BE2C (cell line): ENCODE results near the gene COL18A1.
A peak's percentile ranks its signal among the peaks of the same experiment; 100 is the strongest.

Source experiments
- DNase-seq: peaks from one replicate; pipeline ENCODE4 v3.0.0-alpha.2; 2020
- H3K27me3 ChIP-seq: fragments of 250-450 bp; sonication (Bioruptor Pico); 2 replicates; pipeline ENCODE4 v1.5.1; 2020; ENCODE audit warnings: mild to moderate bottlenecking
- H3K36me3 ChIP-seq: fragments of 250-450 bp; sonication (Bioruptor Pico); 2 replicates; pipeline ENCODE4 v1.5.1; 2020; ENCODE audit warnings: mild to moderate bottlenecking
- H3K4me1 ChIP-seq: fragments of 250-450 bp; sonication (Bioruptor Pico); 2 replicates; pipeline ENCODE4 v1.5.1; 2020
- H3K4me3 ChIP-seq: 2 replicates; pipeline ENCODE4 v1.5.1; 2011; ENCODE audit warnings: low read depth, low read length
- H3K9me3 ChIP-seq: fragments of 250-450 bp; sonication (Bioruptor Pico); 2 replicates; pipeline ENCODE4 v1.5.1; 2020
- CTCF ChIP-seq: IDR thresholded peaks from 2 replicates; pipeline ENCODE4 v1.5.1; 2012; ENCODE audit warnings: mild to moderate bottlenecking, low read depth, low read length

The COL18A1 gene

DNA sequence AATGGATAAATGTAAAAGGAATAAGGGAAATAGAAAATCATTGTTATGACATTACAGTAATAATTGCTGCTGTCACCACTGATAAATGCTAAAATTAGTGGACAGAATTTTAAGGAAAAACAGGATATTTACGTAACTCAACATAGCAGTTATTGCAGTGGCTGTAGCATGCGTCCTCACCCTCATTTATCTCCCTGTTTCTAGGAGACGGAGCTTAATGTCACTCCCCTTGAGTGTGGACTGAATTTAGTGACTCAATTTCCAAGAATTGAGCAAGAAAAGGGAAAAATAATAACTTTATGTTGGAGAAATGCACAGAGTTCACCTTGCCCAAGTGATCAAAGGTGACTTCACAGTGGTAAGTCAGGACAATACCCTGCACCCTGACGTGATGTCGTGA, 33.3 kb upstream of the COL18A1 start:
- H3K36me3 ChIP-seq, result no peaks in the 10 kb centered on the region
- H3K4me1 ChIP-seq, result peaks cover 10% of the 10 kb centered on the region
- H3K9me3 ChIP-seq, result no peaks in the 10 kb centered on the region
- H3K4me3 ChIP-seq, result no peak overlapping the region
- no peaks in the 10 kb centered on the region for H3K27me3 ChIP-seq
- no peak for DNase-seq
- no peak for TF ChIP-seq CTCF

DNA sequence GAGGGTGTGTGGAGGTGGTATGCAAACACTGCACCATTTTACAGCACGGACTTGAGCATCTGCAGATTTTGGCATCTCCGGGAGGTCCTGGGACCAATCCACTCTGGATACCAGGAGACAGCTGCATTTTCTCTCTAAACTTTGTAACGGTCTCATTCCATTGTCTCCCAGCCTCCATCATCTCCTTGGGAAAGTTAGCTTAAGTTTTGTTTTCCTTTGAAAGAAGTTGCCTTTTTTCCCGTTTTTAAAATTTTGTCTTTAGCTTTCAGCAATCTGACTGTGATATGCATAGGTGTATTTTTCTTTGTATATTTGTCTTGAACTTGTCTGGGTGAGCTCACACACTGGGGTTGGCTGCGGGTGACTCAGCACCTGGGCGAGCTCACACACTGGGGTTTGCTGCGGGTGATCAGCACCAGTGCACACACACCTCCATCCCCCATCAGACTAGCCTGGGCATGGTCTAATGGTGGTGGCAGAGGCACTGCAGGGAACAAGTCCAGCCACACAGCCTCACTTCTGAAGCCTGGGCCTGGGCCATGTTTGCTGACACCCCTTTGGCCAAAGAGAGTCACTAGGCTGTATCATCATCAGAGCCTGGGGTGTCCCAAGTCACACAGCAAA, 32.1 kb upstream of the COL18A1 start:
- TF ChIP-seq CTCF, result no peak
- no peak overlapping the region for H3K4me3 ChIP-seq
- no peak for DNase-seq
- no peaks in the 10 kb centered on the region for H3K9me3 ChIP-seq
- no peaks in the 10 kb centered on the region for H3K36me3 ChIP-seq
- no peaks in the 10 kb centered on the region for H3K4me1 ChIP-seq
- no peaks in the 10 kb centered on the region for H3K27me3 ChIP-seq

GRCh38 chr21:45373991-45374816, 30.8 kb upstream of the COL18A1 start:
- no peaks in the 10 kb centered on the region for H3K4me1 ChIP-seq
- H3K9me3 ChIP-seq, result no peaks in the 10 kb centered on the region
- no peak overlapping the region for H3K4me3 ChIP-seq
- H3K36me3 ChIP-seq, result no peaks in the 10 kb centered on the region
- no peaks in the 10 kb centered on the region for H3K27me3 ChIP-seq
- TF ChIP-seq CTCF, result no peak
- peak; percentile 4 for DNase-seq

- peak; percentile 6 for DNase-seq
- no peaks in the 10 kb centered on the region for H3K4me1 ChIP-seq
- no peaks in the 10 kb centered on the region for H3K36me3 ChIP-seq
- H3K27me3 ChIP-seq, result no peaks in the 10 kb centered on the region
- H3K9me3 ChIP-seq, result no peaks in the 10 kb centered on the region
- no peak for TF ChIP-seq CTCF
- no peak overlapping the region for H3K4me3 ChIP-seq
Measured at GRCh38 chr21:45374826-45375455, 30.0 kb upstream of the COL18A1 start.

GRCh38 chr21:45376459-45377324, 28.3 kb upstream of the COL18A1 start:
- Histone ChIP-seq H3K27me3 (no peaks in the 10 kb centered on the region), H3K4me3 (no peak overlapping the region), H3K36me3 (no peaks in the 10 kb centered on the region), H3K9me3 (no peaks in the 10 kb centered on the region), H3K4me1 (no peaks in the 10 kb centered on the region)
- TF ChIP-seq CTCF, result no peak
- DNase-seq, result peak; percentile 6
